Transverse colon (tissue), 4 donors: Measurements from ENCODE around the gene SHB. TPM values are rescaled to one million over a fixed set of nuclear protein-coding genes. Genes with fewer than 3 reads are reported as not detected.

Experiments
- DNase-seq: peaks from one replicate; pipeline ENCODE4 v3.0.0-alpha.2; 2019
- H3K27ac ChIP-seq, 4 donors: fragments of 200-600 bp; sonication (generic); 2 replicates each; pipeline ENCODE4 v1.5.1; 2016 to 2018; ENCODE audit warnings: inconsistent platforms in 4 of 4
- H3K27me3 ChIP-seq: fragments of 200-600 bp; sonication (generic); 2 replicates; pipeline ENCODE4 v1.5.1; 2017; ENCODE audit warnings: inconsistent platforms
- H3K36me3 ChIP-seq, 4 donors: fragments of 200-600 bp; sonication (generic); 2 replicates each; pipeline ENCODE4 v1.5.1; 2017 to 2019; ENCODE audit warnings: inconsistent platforms in 4 of 4
- H3K4me1 ChIP-seq, 4 donors: fragments of 200-600 bp; sonication (generic); 2 replicates each; pipeline ENCODE4 v1.5.1; 2017 to 2020; ENCODE audit warnings: inconsistent platforms in 4 of 4
- H3K4me3 ChIP-seq, 4 donors: fragments of 200-600 bp; sonication (generic); 1 replicate in 1 of 4; 2 replicates in 3 of 4; pipeline versions ENCODE4 v1.5.1 to v1.6.1; 2017 to 2019; ENCODE audit warnings: inconsistent platforms in 4 of 4
- H3K9me3 ChIP-seq, 2 donors: fragments of 200-600 bp; sonication (generic); 2 replicates each; pipeline ENCODE4 v1.5.1; 2017 to 2019; ENCODE audit warnings: inconsistent platforms in 2 of 2
- EP300 ChIP-seq: sonication (generic); formaldehyde crosslinking; IDR thresholded peaks from one replicate; pipeline ENCODE4 v1.6.1; 2017; ENCODE audit warnings: antibody characterized with exemption, low read depth
- POLR2A ChIP-seq: fragments of 450-650 bp; IDR thresholded peaks from one replicate; pipeline ENCODE4 v1.6.1; 2016; ENCODE audit warnings: antibody characterized with exemption, mild to moderate bottlenecking, moderate library complexity
- POLR2AphosphoS5 ChIP-seq, 3 donors: sonication (generic); formaldehyde crosslinking; IDR thresholded peaks; one replicate each; pipeline ENCODE4 v1.6.1; 2016; ENCODE audit warnings: antibody characterized with exemption in 3 of 3
- WGBS, 2 donors: methylation state at CpG; one replicate each; pipeline ENCODE4 v1.1.5; 2018; ENCODE audit warnings: low coverage in 1 of 2; 5-methylcytosine and 5-hydroxymethylcytosine counted together
- in situ Hi-C, 4 donors: fragments of 200-750 bp; cut with MboI; loops; one replicate each; pipeline versions ENCODE4 v1.15.0 to v1.15.1; 2017; ENCODE audit warnings: low sequenced_read_pairs in 3 of 4, low pct_ligation_motif_present in 1 of 4, low pct_unique_long_range_greater_than_20kb in 1 of 4
- intact Hi-C: fragments of 100-400 bp; cut with DNase I; formaldehyde crosslinking; loops from one replicate; pipeline ENCODE4 v1.15.1; 2023; ENCODE audit warnings: low total_unique reads
- total RNA-seq, 4 donors: library from RNA; depleted of rRNA; stranded (reverse); fragments of >200 nt; gene quantifications; one replicate each; pipeline ENCODE4 v1.1.0, GENCODE V29; 2016
- TF ChIP-seq, protein P1 (sequence below), 5 experiments: fragments of 200-600 bp in 3 of 5; fragments of 450-650 bp in 2 of 5; sonication (generic) in 3 of 5; IDR thresholded peaks; 1 replicate in 2 of 5; 2 replicates in 3 of 5; pipeline ENCODE4 v1.5.1; 2016 to 2017; ENCODE audit warnings: antibody characterized with exemption in 5 of 5, inconsistent platforms in 3 of 5, mild to moderate bottlenecking in 2 of 5, moderate library complexity in 1 of 5

Gene SHB
- total RNA-seq, 4 donors from 2014 or later, result 11.9 to 33.7 (median 22.2) TPM

DNA sequence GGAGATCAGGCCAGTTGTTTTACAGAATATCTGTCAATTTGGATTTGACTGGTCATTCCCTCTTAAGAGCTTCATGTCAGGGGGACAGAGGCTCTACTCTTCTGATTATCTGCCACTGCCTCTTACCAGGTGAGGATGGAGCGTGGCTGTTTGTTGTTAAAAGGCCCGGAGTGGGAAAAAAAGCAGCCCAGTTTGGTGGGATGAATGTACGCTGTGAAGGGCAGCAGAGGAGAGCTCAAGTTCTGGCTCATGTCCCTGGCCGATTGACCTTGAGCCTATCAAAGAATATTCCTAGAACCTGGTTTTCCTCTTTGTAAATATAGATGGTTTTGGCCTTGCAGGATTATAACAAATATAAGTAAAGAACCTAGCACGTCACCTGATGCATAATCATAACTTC lies 16.3 kb upstream of the SHB start:
- Histone ChIP-seq H3K4me3 (no peak overlapping the region), H3K9me3 (no peaks in the 10 kb centered on the region), H3K4me1 (peaks cover 0 to 3% (median 0%) of the 10 kb centered on the region in 4 donors), H3K36me3 (no peaks in the 10 kb centered on the region), H3K27me3 (no peaks in the 10 kb centered on the region), H3K27ac (no peak overlapping the region)
- intact Hi-C loops, result loop anchor here (5.0 kb wide), 1 partner anchor 173 kb away; no protein-coding TSS in a partner anchor
- in situ Hi-C loops, result loop anchor here (10.0 to 25.0 kb wide), 3 partner anchors 171 to 327 kb away; partner anchors contain the start of gene IGFBPL1 (in 1 of the 4)
- TF ChIP-seq EP300 (no peak), POLR2AphosphoS5 (IDR thresholded peaks at IDR 0.05) (no peak), POLR2A (no peak)
- TF ChIP-seq, protein P1, sequence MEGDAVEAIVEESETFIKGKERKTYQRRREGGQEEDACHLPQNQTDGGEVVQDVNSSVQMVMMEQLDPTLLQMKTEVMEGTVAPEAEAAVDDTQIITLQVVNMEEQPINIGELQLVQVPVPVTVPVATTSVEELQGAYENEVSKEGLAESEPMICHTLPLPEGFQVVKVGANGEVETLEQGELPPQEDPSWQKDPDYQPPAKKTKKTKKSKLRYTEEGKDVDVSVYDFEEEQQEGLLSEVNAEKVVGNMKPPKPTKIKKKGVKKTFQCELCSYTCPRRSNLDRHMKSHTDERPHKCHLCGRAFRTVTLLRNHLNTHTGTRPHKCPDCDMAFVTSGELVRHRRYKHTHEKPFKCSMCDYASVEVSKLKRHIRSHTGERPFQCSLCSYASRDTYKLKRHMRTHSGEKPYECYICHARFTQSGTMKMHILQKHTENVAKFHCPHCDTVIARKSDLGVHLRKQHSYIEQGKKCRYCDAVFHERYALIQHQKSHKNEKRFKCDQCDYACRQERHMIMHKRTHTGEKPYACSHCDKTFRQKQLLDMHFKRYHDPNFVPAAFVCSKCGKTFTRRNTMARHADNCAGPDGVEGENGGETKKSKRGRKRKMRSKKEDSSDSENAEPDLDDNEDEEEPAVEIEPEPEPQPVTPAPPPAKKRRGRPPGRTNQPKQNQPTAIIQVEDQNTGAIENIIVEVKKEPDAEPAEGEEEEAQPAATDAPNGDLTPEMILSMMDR (IDR thresholded peaks at IDR 0.05), result no peak
- 87 to 100% methylated on average over 1 to 5 of the region's 5 CpGs for WGBS, 2 donors
- no peak for DNase-seq

GRCh38 chr9:38084556-38084880 lies 15.5 kb upstream of the SHB start:
- no peaks in the 10 kb centered on the region for H3K36me3 ChIP-seq
- intact Hi-C loops, result no loop called here
- no peak overlapping the region for H3K27ac ChIP-seq
- TF ChIP-seq, protein P1 (IDR thresholded peaks at IDR 0.05), result no peak
- TF ChIP-seq POLR2AphosphoS5 (IDR thresholded peaks at IDR 0.05) (no peak), EP300 (no peak), POLR2A (no peak)
- 68% methylated on average over 5 of the region's 5 CpGs; no CpG with 5 or more reads in 1 of the 2 donors for WGBS, 2 donors
- no peaks in the 10 kb centered on the region for H3K27me3 ChIP-seq
- H3K4me3 ChIP-seq, result no peak overlapping the region
- peaks cover 0 to 3% (median 0%) of the 10 kb centered on the region in 4 donors for H3K4me1 ChIP-seq
- no peak for DNase-seq
- no peaks in the 10 kb centered on the region for H3K9me3 ChIP-seq
- in situ Hi-C loops, result loop anchor here (10.0 to 25.0 kb wide), 3 partner anchors 170 to 328 kb away; partner anchors contain the start of gene IGFBPL1 (in 1 of the 4)

GRCh38 chr9:38083858-38084555 lies 15.0 kb upstream of the SHB start:
- no peak for DNase-seq
- no peaks in the 10 kb centered on the region for H3K9me3 ChIP-seq
- intact Hi-C loops, result no loop called here
- TF ChIP-seq POLR2A (no peak), POLR2AphosphoS5 (IDR thresholded peaks at IDR 0.05) (no peak), EP300 (no peak)
- TF ChIP-seq, protein P1 (IDR thresholded peaks at IDR 0.05), result no peak
- in situ Hi-C loops, result loop anchor here (10.0 to 25.0 kb wide), 3 partner anchors 169 to 328 kb away; partner anchors contain the start of gene IGFBPL1 (in 1 of the 4)
- WGBS, 2 donors, result 85 to 93% methylated on average over 7 to 10 of the region's 10 CpGs
- H3K4me3 ChIP-seq, result no peak overlapping the region
- H3K27me3 ChIP-seq, result no peaks in the 10 kb centered on the region
- no peaks in the 10 kb centered on the region for H3K36me3 ChIP-seq
- H3K27ac ChIP-seq, result no peak overlapping the region
- peaks cover 0 to 3% (median 0%) of the 10 kb centered on the region in 4 donors for H3K4me1 ChIP-seq

GRCh38 chr9:38082446-38083287 lies 13.6 kb upstream of the SHB start:
- no peaks in the 10 kb centered on the region for H3K27me3 ChIP-seq
- no peaks in the 10 kb centered on the region for H3K9me3 ChIP-seq
- in situ Hi-C loops, result loop anchor here (10.0 to 25.0 kb wide), 3 partner anchors 168 to 330 kb away; partner anchors contain the start of gene IGFBPL1 (in 1 of the 4)
- 60 to 63% methylated on average over 4 to 5 of the region's 5 CpGs for WGBS, 2 donors
- H3K27ac ChIP-seq, result no peak overlapping the region
- intact Hi-C loops, result no loop called here
- no peak for DNase-seq
- TF ChIP-seq, protein P1 (IDR thresholded peaks at IDR 0.05), result no peak
- TF ChIP-seq EP300, result no peak
- no peak for TF ChIP-seq POLR2AphosphoS5 (IDR thresholded peaks at IDR 0.05)
- TF ChIP-seq POLR2A, result no peak
- H3K4me1 ChIP-seq, result no peaks in the 10 kb centered on the region
- H3K4me3 ChIP-seq, result no peak overlapping the region
- no peaks in the 10 kb centered on the region for H3K36me3 ChIP-seq
